ENCODE data around the gene GALR2. TPM values are rescaled to one million over a fixed set of nuclear protein-coding genes. Genes with fewer than 3 reads are reported as not detected.

Gene GALR2
- total and polyA plus RNA-seq, 2 experiments from 2014 or later: 0.55 TPM; not detected in 1

- no peaks in the 10 kb centered on the region for H3K27me3 ChIP-seq
- TF ChIP-seq CTCF (IDR thresholded peaks at IDR 0.05; ENCODE audit: low read depth, low read length): no peak
- no peaks in the 10 kb centered on the region for H3K9me3 ChIP-seq (ENCODE audit: low read depth)
- DNase-seq (ENCODE audit: low read depth in 1 of 2, low spot score in 1 of 2): no peak
- H3K27ac ChIP-seq: no peak overlapping the region
- H3K4me1 ChIP-seq (ENCODE audit: low read depth): no peaks in the 10 kb centered on the region
- H3K36me3 ChIP-seq: peaks cover 43% of the 10 kb centered on the region
- H3K4me3 ChIP-seq: no peak overlapping the region
Measured at GRCh38 chr17:76088041-76088867, 13.7 kb downstream of the GALR2 start.

GRCh38 chr17:76088868-76089576 lies 14.4 kb downstream of the GALR2 start:
- peaks cover 50% of the 10 kb centered on the region for H3K36me3 ChIP-seq
- H3K4me3 ChIP-seq: no peak overlapping the region
- DNase-seq (ENCODE audit: low read depth in 1 of 2, low spot score in 1 of 2): no peak
- H3K4me1 ChIP-seq (ENCODE audit: low read depth): no peaks in the 10 kb centered on the region
- no peak overlapping the region for H3K27ac ChIP-seq
- no peak for TF ChIP-seq CTCF (IDR thresholded peaks at IDR 0.05; ENCODE audit: low read depth, low read length)
- H3K9me3 ChIP-seq (ENCODE audit: low read depth): no peaks in the 10 kb centered on the region
- H3K27me3 ChIP-seq: no peaks in the 10 kb centered on the region

- DNase-seq (ENCODE audit: low read depth in 1 of 2, low spot score in 1 of 2): no peak
- H3K4me1 ChIP-seq (ENCODE audit: low read depth): no peaks in the 10 kb centered on the region
- no peaks in the 10 kb centered on the region for H3K27me3 ChIP-seq
- H3K36me3 ChIP-seq: peaks cover 47% of the 10 kb centered on the region
- H3K27ac ChIP-seq: no peak overlapping the region
- H3K4me3 ChIP-seq: no peak overlapping the region
- no peaks in the 10 kb centered on the region for H3K9me3 ChIP-seq (ENCODE audit: low read depth)
- TF ChIP-seq CTCF (IDR thresholded peaks at IDR 0.05; ENCODE audit: low read depth, low read length): no peak
Measured at GRCh38 chr17:76089680-76090516, 15.3 kb downstream of the GALR2 start.

- Histone ChIP-seq H3K27me3 (no peaks in the 10 kb centered on the region), H3K9me3 (ENCODE audit: low read depth) (no peaks in the 10 kb centered on the region), H3K4me3 (no peak overlapping the region), H3K36me3 (peaks cover 42% of the 10 kb centered on the region), H3K4me1 (ENCODE audit: low read depth) (no peaks in the 10 kb centered on the region), H3K27ac (no peak overlapping the region)
- TF ChIP-seq CTCF (IDR thresholded peaks at IDR 0.05; ENCODE audit: low read depth, low read length): no peak
- DNase-seq (ENCODE audit: low read depth in 1 of 2, low spot score in 1 of 2): no peak
Measured at GRCh38 chr17:76090517-76091129, 16.0 kb downstream of the GALR2 start.

Measured in cardiac muscle cell (in vitro differentiated cells and primary cell).